Adipocyte (in vitro differentiated cells): Measurements from ENCODE around the gene TRAPPC6A.

Experiments
- DNase-seq: peaks from one replicate; pipeline ENCODE4 v3.0.0-alpha.2; 2015; ENCODE audit warnings: low read depth
- H3K27me3 ChIP-seq: replicated peaks from 2 replicates; pipeline ENCODE4 v1.7.0; 2013; ENCODE audit warnings: mild to moderate bottlenecking, low read length, moderate library complexity; ENCODE audit not compliant: control insufficient read depth, insufficient read depth
- H3K36me3 ChIP-seq: 2 replicates; pipeline ENCODE4 v1.7.0; 2013; ENCODE audit warnings: low read length, mild to moderate bottlenecking, moderate library complexity; ENCODE audit not compliant: control insufficient read depth, insufficient read depth, severe bottlenecking
- H3K4me1 ChIP-seq: 2 replicates; pipeline ENCODE4 v1.7.0; 2013; ENCODE audit warnings: mild to moderate bottlenecking, low read length, moderate library complexity; ENCODE audit not compliant: control insufficient read depth, insufficient read depth
- H3K4me3 ChIP-seq: 2 replicates; pipeline ENCODE4 v1.7.0; 2013; ENCODE audit warnings: mild to moderate bottlenecking, low read length, moderate library complexity
- H3K9ac ChIP-seq: 2 replicates; pipeline ENCODE4 v1.7.0; 2013; ENCODE audit warnings: mild to moderate bottlenecking, low read length, moderate library complexity
- H3K9me3 ChIP-seq: 2 replicates; pipeline ENCODE4 v1.7.0; 2013; ENCODE audit warnings: mild to moderate bottlenecking, low read length, moderate library complexity; ENCODE audit not compliant: control insufficient read depth

TRAPPC6A gene, protein sequence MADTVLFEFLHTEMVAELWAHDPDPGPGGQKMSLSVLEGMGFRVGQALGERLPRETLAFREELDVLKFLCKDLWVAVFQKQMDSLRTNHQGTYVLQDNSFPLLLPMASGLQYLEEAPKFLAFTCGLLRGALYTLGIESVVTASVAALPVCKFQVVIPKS

DNA sequence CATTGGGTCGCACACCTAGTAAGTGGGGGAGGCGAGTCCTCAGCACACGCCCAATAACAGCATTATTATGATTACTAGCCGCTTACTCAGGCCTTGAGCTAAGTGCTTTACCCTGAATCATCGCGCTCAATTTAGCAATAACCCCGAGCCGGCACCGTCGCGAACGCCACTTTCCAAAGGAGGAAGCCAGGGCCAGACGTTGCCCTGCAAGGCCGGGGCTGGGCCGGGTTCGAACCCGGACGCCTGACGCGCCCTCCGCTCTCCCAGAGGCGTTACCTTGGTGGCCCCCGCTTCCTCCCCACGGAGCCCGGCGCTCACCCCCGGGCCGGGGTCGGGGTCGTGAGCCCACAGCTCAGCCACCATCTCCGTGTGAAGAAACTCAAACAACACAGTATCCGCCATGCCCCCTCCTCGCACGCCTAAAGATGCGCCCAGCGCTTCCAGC is at the start of gene TRAPPC6A:
Gene TRAPPC6A (minus strand): TSS at position 421 of the 445 bp plus-strand sequence. CDS start 19 bp downstream, at position 402.
- no peaks in the 10 kb centered on the region for H3K36me3 ChIP-seq
- peak within 1 kb of the TSS; percentile 91 for H3K9ac ChIP-seq
- no peaks in the 10 kb centered on the region for H3K9me3 ChIP-seq
- H3K4me3 ChIP-seq: peak within 1 kb of the TSS; percentile 99
- H3K27me3 ChIP-seq: no peaks in the 10 kb centered on the region
- peak; percentile 68 for DNase-seq
- peaks cover 30% of the 10 kb centered on the region for H3K4me1 ChIP-seq

- Histone ChIP-seq H3K36me3 (no peaks in the 10 kb centered on the region), H3K9me3 (no peaks in the 10 kb centered on the region), H3K9ac (no peak overlapping the region), H3K27me3 (peaks cover 16% of the 10 kb centered on the region), H3K4me1 (no peaks in the 10 kb centered on the region), H3K4me3 (no peak overlapping the region)
- DNase-seq: no peak
Observed at GRCh38 chr19:45224645-45225044, 46.6 kb upstream of the TRAPPC6A start.

- H3K36me3 ChIP-seq: no peaks in the 10 kb centered on the region
- no peaks in the 10 kb centered on the region for H3K9me3 ChIP-seq
- DNase-seq: no peak
- H3K27me3 ChIP-seq: peaks cover 17% of the 10 kb centered on the region
- no peaks in the 10 kb centered on the region for H3K4me1 ChIP-seq
- H3K9ac ChIP-seq: no peak overlapping the region
- H3K4me3 ChIP-seq: no peak overlapping the region
Observed at GRCh38 chr19:45223879-45224278, 45.8 kb upstream of the TRAPPC6A start.

GRCh38 chr19:45222724-45223123 is 44.7 kb upstream of the TRAPPC6A start:
- Histone ChIP-seq H3K4me1 (no peaks in the 10 kb centered on the region), H3K9me3 (no peaks in the 10 kb centered on the region), H3K27me3 (peaks cover 24% of the 10 kb centered on the region), H3K36me3 (no peaks in the 10 kb centered on the region), H3K9ac (no peak overlapping the region), H3K4me3 (no peak overlapping the region)
- DNase-seq: no peak

GRCh38 chr19:45218911-45219743 is 41.1 kb upstream of the TRAPPC6A start:
- Histone ChIP-seq H3K4me1 (peaks cover 7% of the 10 kb centered on the region), H3K36me3 (no peaks in the 10 kb centered on the region), H3K9me3 (no peaks in the 10 kb centered on the region), H3K9ac (no peak overlapping the region), H3K27me3 (peaks cover 36% of the 10 kb centered on the region), H3K4me3 (no peak overlapping the region)
- DNase-seq: peak; percentile 12

DNA sequence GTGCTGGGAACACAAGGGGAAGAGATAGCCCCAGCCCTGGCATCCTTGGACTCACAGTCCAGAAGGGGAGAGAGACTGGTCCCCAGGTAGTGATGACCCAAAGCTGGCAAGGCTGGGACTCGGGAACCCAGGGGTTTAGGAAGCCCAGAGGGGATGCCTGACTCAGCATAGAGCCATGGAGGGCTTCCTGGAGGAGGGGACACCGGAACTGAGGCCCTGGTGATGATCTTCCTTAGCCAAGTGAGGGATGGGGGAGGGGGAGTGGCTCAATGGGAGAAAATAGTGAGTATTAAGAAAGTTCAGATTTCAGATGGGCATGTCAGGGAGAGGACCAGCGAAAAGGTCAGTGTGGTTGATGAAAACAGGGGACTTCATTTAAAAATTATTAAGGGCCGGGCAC is 40.4 kb upstream of the TRAPPC6A start:
- Histone ChIP-seq H3K36me3 (no peaks in the 10 kb centered on the region), H3K9me3 (no peaks in the 10 kb centered on the region), H3K27me3 (peaks cover 36% of the 10 kb centered on the region), H3K9ac (no peak overlapping the region), H3K4me3 (no peak overlapping the region), H3K4me1 (peaks cover 7% of the 10 kb centered on the region)
- DNase-seq: no peak

- DNase-seq: no peak
- Histone ChIP-seq H3K9me3 (no peaks in the 10 kb centered on the region), H3K9ac (no peak overlapping the region), H3K36me3 (no peaks in the 10 kb centered on the region), H3K27me3 (peaks cover 36% of the 10 kb centered on the region), H3K4me3 (no peak overlapping the region), H3K4me1 (peaks cover 7% of the 10 kb centered on the region)
Observed at GRCh38 chr19:45217957-45218334, 39.9 kb upstream of the TRAPPC6A start.

DNA sequence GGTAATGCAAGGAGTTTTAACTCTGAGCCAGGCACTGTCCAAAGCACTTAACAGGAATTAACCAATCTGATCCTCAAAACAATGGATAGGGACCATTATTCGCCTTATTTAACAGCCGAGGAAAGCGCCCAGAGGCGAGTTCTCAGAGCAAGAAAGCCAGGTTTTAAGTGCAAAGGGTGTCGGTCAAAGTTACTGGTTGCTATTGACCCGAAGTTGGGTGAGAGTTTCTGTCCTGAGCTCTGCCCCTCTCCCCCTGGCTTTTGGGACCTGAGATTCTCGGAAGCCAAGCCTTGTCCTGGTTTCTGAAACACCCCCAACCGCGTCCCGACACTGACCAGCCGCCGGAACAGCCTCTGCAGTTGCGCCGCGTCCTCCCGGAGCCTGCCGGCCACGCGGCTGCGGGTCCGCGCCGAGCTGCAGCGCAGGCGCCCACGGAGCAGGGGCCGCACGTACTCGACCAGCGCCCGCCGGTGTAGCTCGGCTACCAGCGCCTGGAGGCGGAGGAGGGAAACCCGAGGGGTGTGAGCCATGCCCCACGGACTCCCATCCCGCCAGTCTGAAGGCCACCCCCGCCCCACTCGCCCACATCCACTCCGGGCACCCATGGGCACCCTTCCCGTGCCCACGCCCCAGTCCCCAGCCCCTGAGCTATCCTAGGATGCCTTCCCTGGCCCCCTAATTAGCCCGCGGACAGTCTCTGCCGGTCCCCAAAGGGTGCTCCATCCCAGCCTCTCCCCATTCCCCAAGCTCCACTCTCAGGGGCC is 39.3 kb upstream of the TRAPPC6A start:
- Histone ChIP-seq H3K9me3 (no peaks in the 10 kb centered on the region), H3K27me3 (peaks cover 36% of the 10 kb centered on the region), H3K9ac (no peak overlapping the region), H3K36me3 (no peaks in the 10 kb centered on the region), H3K4me1 (peaks cover 7% of the 10 kb centered on the region), H3K4me3 (peak overlapping the region; percentile 58)
- peak; percentile 35 for DNase-seq

GRCh38 chr19:45216667-45217066 is 38.6 kb upstream of the TRAPPC6A start:
- Histone ChIP-seq H3K27me3 (peaks cover 40% of the 10 kb centered on the region), H3K9ac (no peak overlapping the region), H3K9me3 (no peaks in the 10 kb centered on the region), H3K4me3 (no peak overlapping the region), H3K36me3 (no peaks in the 10 kb centered on the region), H3K4me1 (peaks cover 7% of the 10 kb centered on the region)
- peak; percentile 47 for DNase-seq

DNA sequence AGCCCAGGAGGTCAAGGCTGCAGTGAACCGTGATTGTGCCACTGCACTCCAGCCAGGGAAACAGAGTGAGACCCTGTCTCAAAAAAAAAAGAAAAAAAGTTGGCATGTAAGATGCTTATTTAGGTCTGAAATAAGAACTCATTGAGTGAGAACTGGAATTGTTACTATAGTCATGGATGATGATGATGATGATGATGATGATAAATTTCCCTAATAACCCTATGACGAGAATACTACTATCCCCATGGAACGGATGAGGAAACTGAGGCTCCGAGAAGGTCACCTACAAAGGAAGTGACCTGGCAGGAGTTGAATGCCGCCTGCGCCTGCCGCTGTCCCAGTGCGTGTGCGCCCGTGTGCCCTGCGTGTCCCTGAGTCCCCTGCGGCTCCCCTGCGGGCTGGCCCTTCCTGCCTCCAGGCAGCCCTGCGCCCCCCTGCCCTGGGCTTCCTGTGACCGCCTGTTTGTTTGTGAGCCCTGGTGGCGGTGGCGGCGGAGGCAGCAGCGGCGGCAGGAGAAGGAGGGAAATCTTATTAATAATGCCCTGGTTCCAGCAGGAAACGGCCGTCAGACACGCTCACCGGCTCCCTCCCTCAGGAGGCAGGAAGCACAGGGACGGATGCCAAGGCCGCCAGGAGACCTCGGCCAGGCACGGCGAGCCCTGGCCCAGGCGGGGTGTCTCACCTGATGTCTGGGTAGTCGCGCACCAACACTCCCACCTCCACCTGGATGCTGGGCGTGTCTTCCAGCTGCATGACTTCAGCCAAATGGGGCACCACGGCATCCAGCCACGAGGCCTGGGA is 37.6 kb upstream of the TRAPPC6A start:
- H3K27me3 ChIP-seq: peaks cover 42% of the 10 kb centered on the region

More for the DNA sequence above, 37.6 kb upstream of the TRAPPC6A start:
- Histone ChIP-seq H3K4me1 (peaks cover 7% of the 10 kb centered on the region), H3K36me3 (no peaks in the 10 kb centered on the region), H3K4me3 (no peak overlapping the region), H3K9ac (no peak overlapping the region), H3K9me3 (no peaks in the 10 kb centered on the region)
- DNase-seq: no peak
